ENCODE results near the gene GALNT1.

GALNT1 gene

DNA sequence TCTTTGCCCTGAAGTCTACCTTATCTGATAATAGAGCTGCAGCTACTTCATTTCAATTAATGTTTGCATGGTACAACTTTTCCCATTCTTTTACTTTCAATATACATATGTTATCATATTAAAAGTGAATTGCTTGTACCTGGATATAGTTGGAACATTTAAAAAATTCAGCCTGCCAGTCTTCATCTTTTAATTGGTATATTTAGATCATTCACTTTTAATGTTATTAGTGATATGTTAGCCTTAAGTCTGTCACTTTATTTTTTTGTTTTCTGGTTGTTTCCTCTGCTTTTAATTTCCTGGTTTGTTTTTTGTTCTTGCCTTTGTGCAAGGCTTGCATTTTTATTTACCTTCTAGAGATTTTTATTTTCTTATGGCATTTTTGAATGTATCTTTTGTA is 158.2 kb downstream of the GALNT1 start:
- Histone ChIP-seq H3K4me1 (ENCODE audit: control insufficient read depth in 1 of 2, insufficient read depth in 2 of 2, low read length in 2 of 2) (no peaks in the 10 kb centered on the region), H3K9me3 (ENCODE audit: control insufficient read depth in 1 of 2, low read length in 2 of 2) (peaks cover 0 to 3% of the 10 kb centered on the region in 2 donors), H3K36me3 (ENCODE audit: control insufficient read depth in 1 of 2, insufficient read depth in 2 of 2, low read length in 2 of 2) (no peaks in the 10 kb centered on the region), H3K9ac (ENCODE audit: low read depth in 1 of 2, low read length in 2 of 2) (no peak overlapping the region), H3K27me3 (ENCODE audit: control insufficient read depth in 1 of 2, insufficient read depth in 2 of 2, low read length in 2 of 2) (no peaks in the 10 kb centered on the region), H3K27ac (ENCODE audit: low read depth, low read length) (no peak overlapping the region), H3K4me3 (ENCODE audit: low read depth in 1 of 2, low read length in 2 of 2) (no peak overlapping the region)

DNA sequence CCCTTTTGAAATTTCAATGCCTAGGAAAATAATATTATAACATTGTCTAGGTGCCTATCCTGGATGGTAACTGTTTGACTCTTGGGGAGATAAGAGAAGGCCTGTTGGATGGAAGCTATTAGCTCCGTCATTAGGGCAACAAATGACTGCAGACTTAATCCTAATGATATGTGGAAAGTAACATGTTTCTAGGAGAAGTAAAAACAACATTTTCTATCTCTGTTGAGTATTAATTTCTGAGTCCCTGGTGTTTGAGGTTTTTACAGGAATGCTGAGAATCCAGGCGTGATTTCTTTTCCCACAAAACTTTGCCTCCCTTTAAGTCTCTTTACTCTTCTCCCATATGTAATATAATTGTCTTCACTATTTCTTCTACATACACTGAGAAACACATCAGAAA is 159.1 kb downstream of the GALNT1 start:
- no peak overlapping the region for H3K27ac ChIP-seq (ENCODE audit: low read depth, low read length)
- H3K27me3 ChIP-seq (ENCODE audit: control insufficient read depth in 1 of 2, insufficient read depth in 2 of 2, low read length in 2 of 2) = no peaks in the 10 kb centered on the region
- H3K9ac ChIP-seq (ENCODE audit: low read depth in 1 of 2, low read length in 2 of 2) = no peak overlapping the region

DNA sequence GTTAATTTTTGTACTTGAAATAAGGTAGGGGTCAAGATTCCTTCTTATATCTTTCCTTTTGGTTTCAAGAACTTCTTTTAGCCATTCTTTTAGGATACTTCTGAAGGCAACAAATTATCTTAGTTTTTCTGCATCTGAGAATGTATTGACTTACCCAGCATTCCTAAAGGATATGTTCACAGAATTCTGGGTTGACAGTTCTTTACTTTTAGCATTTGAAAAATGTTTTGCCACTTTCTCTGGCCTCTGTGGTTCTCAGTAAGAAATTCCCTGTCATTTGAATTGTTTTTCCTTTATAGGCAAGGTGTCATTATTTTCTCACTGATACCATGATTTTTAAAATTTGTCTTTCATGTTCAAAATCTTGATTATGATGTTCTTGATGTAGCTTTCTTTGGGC is 162.4 kb downstream of the GALNT1 start:
- Histone ChIP-seq H3K4me3 (ENCODE audit: low read depth in 1 of 2, low read length in 2 of 2) (no peak overlapping the region), H3K4me1 (ENCODE audit: control insufficient read depth in 1 of 2, insufficient read depth in 2 of 2, low read length in 2 of 2) (no peaks in the 10 kb centered on the region), H3K27ac (ENCODE audit: low read depth, low read length) (no peak overlapping the region), H3K9me3 (ENCODE audit: control insufficient read depth in 1 of 2, low read length in 2 of 2) (no peaks in the 10 kb centered on the region), H3K9ac (ENCODE audit: low read depth in 1 of 2, low read length in 2 of 2) (no peak overlapping the region), H3K36me3 (ENCODE audit: control insufficient read depth in 1 of 2, insufficient read depth in 2 of 2, low read length in 2 of 2) (no peaks in the 10 kb centered on the region), H3K27me3 (ENCODE audit: control insufficient read depth in 1 of 2, insufficient read depth in 2 of 2, low read length in 2 of 2) (no peaks in the 10 kb centered on the region)

More for the DNA sequence above, 159.1 kb downstream of the GALNT1 start:
- Histone ChIP-seq H3K4me3 (ENCODE audit: low read depth in 1 of 2, low read length in 2 of 2) (no peak overlapping the region), H3K9me3 (ENCODE audit: control insufficient read depth in 1 of 2, low read length in 2 of 2) (peaks cover 0 to 3% of the 10 kb centered on the region in 2 donors), H3K36me3 (ENCODE audit: control insufficient read depth in 1 of 2, insufficient read depth in 2 of 2, low read length in 2 of 2) (no peaks in the 10 kb centered on the region), H3K4me1 (ENCODE audit: control insufficient read depth in 1 of 2, insufficient read depth in 2 of 2, low read length in 2 of 2) (no peaks in the 10 kb centered on the region)

DNA sequence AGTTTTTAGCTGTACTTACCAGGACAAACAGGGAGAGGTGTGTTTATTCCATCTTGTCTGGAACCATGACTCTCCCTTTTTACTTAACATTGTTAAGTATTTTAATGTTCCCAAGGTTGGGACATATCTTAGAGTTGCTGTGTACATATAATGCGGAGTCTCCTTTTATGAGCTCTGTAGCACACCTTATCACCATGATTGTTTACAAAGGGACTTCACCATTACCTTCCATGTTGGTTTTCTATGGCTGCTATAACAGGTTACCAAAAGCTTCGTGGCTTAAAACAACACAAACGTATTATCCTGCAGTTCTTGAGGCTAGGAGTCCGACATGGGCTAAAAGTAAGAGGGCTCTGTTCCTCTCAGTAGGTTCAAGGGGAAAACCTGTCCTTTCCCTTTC is 164.3 kb downstream of the GALNT1 start:
- no peak overlapping the region for H3K27ac ChIP-seq (ENCODE audit: low read depth, low read length)
- no peaks in the 10 kb centered on the region for H3K9me3 ChIP-seq (ENCODE audit: control insufficient read depth in 1 of 2, low read length in 2 of 2)
- H3K9ac ChIP-seq (ENCODE audit: low read depth in 1 of 2, low read length in 2 of 2) = no peak overlapping the region
- no peaks in the 10 kb centered on the region for H3K27me3 ChIP-seq (ENCODE audit: control insufficient read depth in 1 of 2, insufficient read depth in 2 of 2, low read length in 2 of 2)
- H3K36me3 ChIP-seq (ENCODE audit: control insufficient read depth in 1 of 2, insufficient read depth in 2 of 2, low read length in 2 of 2) = no peaks in the 10 kb centered on the region
- no peak overlapping the region for H3K4me3 ChIP-seq (ENCODE audit: low read depth in 1 of 2, low read length in 2 of 2)
- H3K4me1 ChIP-seq (ENCODE audit: control insufficient read depth in 1 of 2, insufficient read depth in 2 of 2, low read length in 2 of 2) = no peaks in the 10 kb centered on the region

DNA sequence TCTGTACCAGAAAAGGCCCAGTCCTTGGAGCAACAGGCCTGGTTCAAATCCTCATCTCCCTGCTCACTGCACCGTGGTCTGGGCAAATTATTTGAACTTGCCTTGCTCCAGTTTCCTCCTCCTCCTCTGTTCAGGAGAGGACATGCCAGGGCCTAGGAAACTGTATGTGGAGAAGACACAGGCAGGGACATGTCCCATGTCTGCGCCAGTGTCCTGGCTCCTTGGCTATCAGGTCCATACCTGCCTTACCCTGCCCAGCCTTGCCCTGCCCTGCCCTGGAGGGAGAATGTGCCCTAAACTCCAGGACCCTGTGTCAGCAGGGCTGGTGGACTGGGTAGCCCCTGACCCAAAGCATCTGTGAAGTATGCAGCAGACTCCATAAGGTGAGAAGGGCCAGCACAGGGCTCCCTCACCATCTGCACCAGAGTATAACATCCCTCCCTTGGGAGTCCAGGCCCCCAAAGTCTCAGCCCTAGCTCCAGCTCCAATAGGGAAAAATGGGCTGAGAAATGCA is 165.3 kb downstream of the GALNT1 start:
- Histone ChIP-seq H3K4me1 (ENCODE audit: control insufficient read depth in 1 of 2, insufficient read depth in 2 of 2, low read length in 2 of 2) (no peaks in the 10 kb centered on the region), H3K27me3 (ENCODE audit: control insufficient read depth in 1 of 2, insufficient read depth in 2 of 2, low read length in 2 of 2) (no peaks in the 10 kb centered on the region), H3K9me3 (ENCODE audit: control insufficient read depth in 1 of 2, low read length in 2 of 2) (no peaks in the 10 kb centered on the region), H3K4me3 (ENCODE audit: low read depth in 1 of 2, low read length in 2 of 2) (no peak overlapping the region), H3K9ac (ENCODE audit: low read depth in 1 of 2, low read length in 2 of 2) (no peak overlapping the region), H3K27ac (ENCODE audit: low read depth, low read length) (no peak overlapping the region), H3K36me3 (ENCODE audit: control insufficient read depth in 1 of 2, insufficient read depth in 2 of 2, low read length in 2 of 2) (no peaks in the 10 kb centered on the region)

DNA sequence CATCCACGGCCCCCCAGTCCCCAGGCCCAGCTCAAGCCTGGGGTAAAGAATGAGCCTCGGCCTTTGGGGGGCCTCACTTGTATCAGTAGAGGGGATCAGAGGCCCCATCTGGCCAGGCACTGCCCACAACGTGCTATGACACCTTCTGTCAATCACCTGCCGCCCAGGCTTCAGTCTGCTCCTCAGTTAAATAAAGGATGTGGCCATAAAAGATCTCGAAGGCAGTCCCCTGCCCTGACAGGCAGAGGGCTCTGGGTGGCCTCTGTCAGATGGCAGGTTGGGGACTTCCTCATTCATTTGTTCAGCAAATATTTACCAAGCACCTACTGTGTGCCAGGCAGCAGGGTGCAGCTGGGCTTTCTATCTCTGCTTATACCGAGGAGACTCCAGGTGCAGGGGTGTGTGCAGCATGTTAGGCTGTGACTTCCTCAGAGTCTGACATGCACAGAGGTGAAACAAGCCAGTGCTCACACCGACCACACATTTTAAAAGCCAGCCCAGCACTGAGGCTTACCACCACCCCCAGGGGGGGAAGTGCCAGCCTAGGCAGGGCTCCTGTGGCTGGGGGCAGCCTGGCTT is 166.4 kb downstream of the GALNT1 start:
- Histone ChIP-seq H3K27ac (ENCODE audit: low read depth, low read length) (no peak overlapping the region), H3K4me1 (ENCODE audit: control insufficient read depth in 1 of 2, insufficient read depth in 2 of 2, low read length in 2 of 2) (no peaks in the 10 kb centered on the region), H3K4me3 (ENCODE audit: low read depth in 1 of 2, low read length in 2 of 2) (no peak overlapping the region)

DNA sequence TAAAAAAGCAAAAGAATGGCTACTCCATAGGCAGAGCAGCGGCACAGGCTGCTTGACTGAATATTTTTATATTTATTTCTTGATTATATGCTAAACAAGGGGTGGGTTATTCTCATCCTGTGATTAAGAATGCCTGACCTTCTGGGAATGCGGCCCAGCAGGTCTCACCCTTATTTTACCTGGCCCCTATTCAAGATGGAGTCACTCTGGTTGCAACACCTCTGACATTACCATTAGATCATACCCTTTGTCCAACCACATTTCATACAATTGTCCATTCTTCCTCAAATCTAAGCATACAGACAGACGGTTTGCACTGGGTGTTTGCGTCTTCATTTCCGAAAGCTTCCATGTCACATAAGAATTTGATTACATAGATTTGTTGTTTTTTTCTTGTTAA is 168.2 kb downstream of the GALNT1 start:
- no peak overlapping the region for H3K27ac ChIP-seq (ENCODE audit: low read depth, low read length)
- no peak overlapping the region for H3K4me3 ChIP-seq (ENCODE audit: low read depth in 1 of 2, low read length in 2 of 2)
- no peaks in the 10 kb centered on the region for H3K27me3 ChIP-seq (ENCODE audit: control insufficient read depth in 1 of 2, insufficient read depth in 2 of 2, low read length in 2 of 2)
- no peaks in the 10 kb centered on the region for H3K9me3 ChIP-seq (ENCODE audit: control insufficient read depth in 1 of 2, low read length in 2 of 2)
- H3K9ac ChIP-seq (ENCODE audit: low read depth in 1 of 2, low read length in 2 of 2) = no peak overlapping the region
- H3K36me3 ChIP-seq (ENCODE audit: control insufficient read depth in 1 of 2, insufficient read depth in 2 of 2, low read length in 2 of 2) = no peaks in the 10 kb centered on the region
- no peaks in the 10 kb centered on the region for H3K4me1 ChIP-seq (ENCODE audit: control insufficient read depth in 1 of 2, insufficient read depth in 2 of 2, low read length in 2 of 2)

More for the DNA sequence above, 166.4 kb downstream of the GALNT1 start:
- no peak overlapping the region for H3K9ac ChIP-seq (ENCODE audit: low read depth in 1 of 2, low read length in 2 of 2)
- H3K27me3 ChIP-seq (ENCODE audit: control insufficient read depth in 1 of 2, insufficient read depth in 2 of 2, low read length in 2 of 2) = no peaks in the 10 kb centered on the region
- H3K9me3 ChIP-seq (ENCODE audit: control insufficient read depth in 1 of 2, low read length in 2 of 2) = no peaks in the 10 kb centered on the region
- H3K36me3 ChIP-seq (ENCODE audit: control insufficient read depth in 1 of 2, insufficient read depth in 2 of 2, low read length in 2 of 2) = no peaks in the 10 kb centered on the region

DNA sequence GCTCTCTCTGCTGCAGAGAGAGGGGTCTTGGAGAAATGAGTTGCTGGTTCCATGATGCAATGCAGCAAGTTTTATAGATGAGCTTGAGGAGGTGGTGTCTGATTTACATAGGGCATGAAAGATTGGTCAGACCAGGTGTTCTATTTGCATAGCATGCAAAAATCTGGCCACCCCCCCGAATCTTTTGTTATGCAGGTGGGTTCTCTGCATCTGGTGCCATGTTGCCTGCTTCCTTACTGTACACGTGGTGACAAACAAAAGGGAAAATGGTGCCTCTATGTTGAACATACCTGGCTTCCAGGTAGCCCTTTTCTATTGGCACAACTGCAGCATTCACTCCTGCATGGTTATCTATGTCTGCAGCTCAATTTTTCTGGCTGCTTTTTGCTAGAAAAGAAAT is 169.4 kb downstream of the GALNT1 start:
- H3K4me3 ChIP-seq (ENCODE audit: low read depth in 1 of 2, low read length in 2 of 2) = no peak overlapping the region
- H3K27ac ChIP-seq (ENCODE audit: low read depth, low read length) = no peak overlapping the region
- no peaks in the 10 kb centered on the region for H3K9me3 ChIP-seq (ENCODE audit: control insufficient read depth in 1 of 2, low read length in 2 of 2)
- H3K27me3 ChIP-seq (ENCODE audit: control insufficient read depth in 1 of 2, insufficient read depth in 2 of 2, low read length in 2 of 2) = peaks cover 0 to 7% of the 10 kb centered on the region in 2 donors
- H3K36me3 ChIP-seq (ENCODE audit: control insufficient read depth in 1 of 2, insufficient read depth in 2 of 2, low read length in 2 of 2) = no peaks in the 10 kb centered on the region
- H3K9ac ChIP-seq (ENCODE audit: low read depth in 1 of 2, low read length in 2 of 2) = no peak overlapping the region
- H3K4me1 ChIP-seq (ENCODE audit: control insufficient read depth in 1 of 2, insufficient read depth in 2 of 2, low read length in 2 of 2) = no peaks in the 10 kb centered on the region

DNA sequence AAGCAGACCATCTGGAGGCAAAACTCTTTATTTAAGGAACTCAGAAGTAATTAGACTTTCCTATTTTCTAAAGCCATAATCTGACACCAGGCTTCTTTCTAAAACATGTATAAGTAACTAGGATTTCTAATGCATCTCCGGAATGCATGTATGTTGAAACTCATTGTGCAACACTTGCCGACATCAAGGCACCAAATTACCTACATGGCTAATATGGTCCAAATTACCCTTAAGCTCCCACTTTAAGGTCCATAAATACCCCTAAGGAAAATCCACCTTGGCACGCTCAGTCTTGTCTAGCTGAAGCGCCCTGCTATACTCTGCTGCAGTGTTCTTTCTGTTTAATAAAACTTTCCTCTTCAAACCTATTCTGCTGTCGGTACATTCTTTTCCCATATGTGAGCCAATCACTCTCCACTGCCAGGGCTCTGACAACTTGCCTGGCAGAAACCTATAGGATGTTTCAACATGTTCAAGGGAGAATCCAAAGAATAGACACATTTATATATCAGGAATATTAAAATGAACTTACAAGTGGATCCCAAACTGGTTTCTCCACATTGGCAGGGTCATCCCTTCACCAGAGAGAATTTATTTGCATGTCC is 171.9 kb downstream of the GALNT1 start:
- H3K9ac ChIP-seq (ENCODE audit: low read depth in 1 of 2, low read length in 2 of 2) = no peak overlapping the region
- no peak overlapping the region for H3K4me3 ChIP-seq (ENCODE audit: low read depth in 1 of 2, low read length in 2 of 2)
- peaks cover 0 to 7% of the 10 kb centered on the region in 2 donors for H3K27me3 ChIP-seq (ENCODE audit: control insufficient read depth in 1 of 2, insufficient read depth in 2 of 2, low read length in 2 of 2)
- no peak overlapping the region for H3K27ac ChIP-seq (ENCODE audit: low read depth, low read length)
- H3K9me3 ChIP-seq (ENCODE audit: control insufficient read depth in 1 of 2, low read length in 2 of 2) = no peaks in the 10 kb centered on the region
- no peaks in the 10 kb centered on the region for H3K36me3 ChIP-seq (ENCODE audit: control insufficient read depth in 1 of 2, insufficient read depth in 2 of 2, low read length in 2 of 2)
- H3K4me1 ChIP-seq (ENCODE audit: control insufficient read depth in 1 of 2, insufficient read depth in 2 of 2, low read length in 2 of 2) = no peaks in the 10 kb centered on the region

DNA sequence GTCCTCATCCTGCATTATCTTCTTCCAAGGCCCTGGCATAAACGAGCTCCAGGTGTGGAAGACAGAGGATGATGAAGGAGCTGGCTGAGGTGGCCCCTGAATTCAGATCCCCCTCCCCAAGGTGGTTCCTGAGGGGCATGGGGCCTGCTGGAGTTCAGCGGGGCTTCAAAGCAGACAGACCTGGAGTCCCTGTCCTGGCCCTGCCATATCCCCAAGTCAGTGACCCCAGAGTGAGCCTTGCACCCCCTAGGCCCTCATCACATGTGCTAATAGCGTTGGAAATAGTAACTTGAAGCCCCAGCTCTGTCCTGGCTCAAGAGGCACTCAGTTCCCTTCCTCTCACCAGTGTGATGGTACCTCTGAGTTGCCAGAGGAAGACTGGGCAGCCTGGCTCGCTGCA is 172.9 kb downstream of the GALNT1 start:
- Histone ChIP-seq H3K27ac (ENCODE audit: low read depth, low read length) (no peak overlapping the region), H3K36me3 (ENCODE audit: control insufficient read depth in 1 of 2, insufficient read depth in 2 of 2, low read length in 2 of 2) (no peaks in the 10 kb centered on the region), H3K4me1 (ENCODE audit: control insufficient read depth in 1 of 2, insufficient read depth in 2 of 2, low read length in 2 of 2) (no peaks in the 10 kb centered on the region), H3K9ac (ENCODE audit: low read depth in 1 of 2, low read length in 2 of 2) (no peak overlapping the region), H3K4me3 (ENCODE audit: low read depth in 1 of 2, low read length in 2 of 2) (no peak overlapping the region), H3K9me3 (ENCODE audit: control insufficient read depth in 1 of 2, low read length in 2 of 2) (no peaks in the 10 kb centered on the region), H3K27me3 (ENCODE audit: control insufficient read depth in 1 of 2, insufficient read depth in 2 of 2, low read length in 2 of 2) (peaks cover 0 to 7% of the 10 kb centered on the region in 2 donors)

Measured in duodenal mucosa (tissue), 2 donors.